GM23248 (cell line): ENCODE results near the gene MAPK8.

Experiments used
- EZH2 ChIP-seq: fragments of 200-600 bp; sonication (generic); IDR thresholded peaks from 2 replicates; pipeline ENCODE4 v1.6.1; 2018; ENCODE audit warnings: antibody characterized with exemption, mild to moderate bottlenecking; ENCODE audit not compliant: insufficient read depth, poor library complexity, severe bottlenecking
- EZH2phosphoT487 ChIP-seq: fragments of 200-600 bp; sonication (generic); IDR thresholded peaks from 2 replicates; pipeline ENCODE4 v1.6.1; 2018; ENCODE audit warnings: antibody characterized with exemption, moderate library complexity, mild to moderate bottlenecking, low read depth; ENCODE audit not compliant: insufficient read depth

GRCh38 chr10:48384699-48384982 is 78.2 kb downstream of the MAPK8 start:
- TF ChIP-seq EZH2phosphoT487 (no peak), EZH2 (no peak)
